ENCODE results near the gene NRN1.
A peak's percentile ranks its signal among the peaks of the same experiment; 100 is the strongest.

NRN1 gene

GRCh38 chr6:5996714-5997419, 9.9 kb downstream of the NRN1 start (continued):
- TF ChIP-seq ZNF221 (tag by site-specific recombination; IDR thresholded peaks at IDR 0.05; ENCODE audit: borderline replicate concordance) (no peak), ZNF202 (tag by site-specific recombination; IDR thresholded peaks at IDR 0.05; ENCODE audit: borderline replicate concordance) (no peak), IKZF3 (tag by site-specific recombination; IDR thresholded peaks at IDR 0.05) (0 out of 2 replicates have a peak, but pooled peaks have one; percentile 22), ZSCAN4 (tag by site-specific recombination; IDR thresholded peaks at IDR 0.05) (no peak), YY1 (tag by site-specific recombination; IDR thresholded peaks at IDR 0.05) (0 out of 2 replicates have a peak, but pooled peaks have one; percentile 13), ZNF274 (IDR thresholded peaks at IDR 0.05; ENCODE audit: low read length) (no peak), ZNF274 (tag by site-specific recombination; IDR thresholded peaks at IDR 0.05; ENCODE audit: borderline replicate concordance) (no peak), KLF7 (tag by site-specific recombination; IDR thresholded peaks at IDR 0.05; ENCODE audit: borderline replicate concordance) (no peak), ZNF660 (tag by site-specific recombination; IDR thresholded peaks at IDR 0.05) (0 out of 2 replicates have a peak, but pooled peaks have one; percentile 51), OSR2 (tag by site-specific recombination; IDR thresholded peaks at IDR 0.05) (peak; percentile 31), EGR2 (tag by site-specific recombination; IDR thresholded peaks at IDR 0.05; ENCODE audit: low read depth) (no peak), ZNF48 (tag by site-specific recombination; IDR thresholded peaks at IDR 0.05) (no peak), HOXC10 (CRISPR knock-in tag; IDR thresholded peaks at IDR 0.05) (no peak), BCL11A (tag by site-specific recombination; IDR thresholded peaks at IDR 0.05; ENCODE audit: low read depth) (no peak), ZNF223 (tag by site-specific recombination; IDR thresholded peaks at IDR 0.05) (no peak), ZNF843 (tag by site-specific recombination; IDR thresholded peaks at IDR 0.05) (0 out of 2 replicates have a peak, but pooled peaks have one; percentile 18), ZSCAN16 (tag by site-specific recombination; IDR thresholded peaks at IDR 0.05) (no peak), PRDM2 (tag by site-specific recombination; IDR thresholded peaks at IDR 0.05; ENCODE audit: borderline replicate concordance) (no peak), ZNF157 (tag by site-specific recombination; IDR thresholded peaks at IDR 0.05) (no peak), ZNF521 (tag by site-specific recombination; IDR thresholded peaks at IDR 0.05) (no peak), ZNF280C (tag by site-specific recombination; IDR thresholded peaks at IDR 0.05) (no peak), ZNF76 (tag by site-specific recombination; IDR thresholded peaks at IDR 0.05; ENCODE audit: borderline replicate concordance, low read depth) (no peak), ELK4 (IDR thresholded peaks at IDR 0.05; ENCODE audit: borderline replicate concordance, low read depth, low read length) (no peak), ZNF768 (tag by site-specific recombination; IDR thresholded peaks at IDR 0.05) (no peak), ZNF23 (tag by site-specific recombination; IDR thresholded peaks at IDR 0.05; ENCODE audit: borderline replicate concordance) (no peak), TSHZ1 (tag by site-specific recombination; IDR thresholded peaks at IDR 0.05; ENCODE audit: borderline replicate concordance) (no peak)
